OCI-LY7 (cell line): ENCODE data around the gene PTCHD1. TPM values are rescaled to one million over a fixed set of nuclear protein-coding genes. Genes with fewer than 3 reads are reported as not detected.

Experiments
- BruUV-seq: library from RNA; stranded (reverse); fragments of 400-500 nt; replicated peaks from 2 replicates; lab custom pipeline; 2021; lab: Mats Ljungman, UMichigan
- CTCF ChIA-PET: fragments of 300-600 bp; sonication (Branson Sonifier 250); formaldehyde crosslinking; loops from one replicate; lab custom pipeline; 2022; ENCODE audit warnings: antibody characterized with exemption; ENCODE audit not compliant: unreplicated experiment; lab: Charles Lee
- POLR2A ChIA-PET: fragments of 300-600 bp; sonication (Branson Sonifier 250); formaldehyde crosslinking; loops from one replicate; lab custom pipeline; 2022; ENCODE audit warnings: antibody characterized with exemption; lab: Charles Lee
- DNase-seq: peaks from one replicate; pipeline ENCODE4 v3.0.0-alpha.2; 2015; ENCODE audit warnings: low spot score
- H2AFZ ChIP-seq: fragments of 200-600 bp; sonication (generic), shearing (Covaris generic); 2 replicates; pipeline ENCODE4 v1.6.1; 2014; ENCODE audit warnings: mild to moderate bottlenecking, antibody characterized with exemption, low read length, moderate library complexity
- H3K27ac ChIP-seq: fragments of 200-600 bp; sonication (generic); 2 replicates; pipeline ENCODE4 v1.5.1; 2014; ENCODE audit warnings: mixed run types, low read depth, mild to moderate bottlenecking, moderate library complexity, low read length, inconsistent platforms; ENCODE audit not compliant: poor library complexity, severe bottlenecking
- H3K36me3 ChIP-seq: fragments of 200-600 bp; sonication (generic); 2 replicates; pipeline ENCODE4 v1.6.1; 2014; ENCODE audit warnings: mild to moderate bottlenecking, antibody characterized with exemption, low read length, moderate library complexity, mixed read lengths; ENCODE audit not compliant: insufficient read depth
- H3K4me1 ChIP-seq: fragments of 200-600 bp; sonication (generic); 2 replicates; pipeline ENCODE4 v1.5.1; 2014; ENCODE audit warnings: mild to moderate bottlenecking, low read length; ENCODE audit not compliant: insufficient read depth, poor library complexity, severe bottlenecking
- H3K4me2 ChIP-seq: fragments of 200-600 bp; sonication (generic); 2 replicates; pipeline ENCODE4 v1.6.1; 2014; ENCODE audit warnings: mild to moderate bottlenecking, low read length
- H3K4me3 ChIP-seq: fragments of 200-600 bp; sonication (generic); 2 replicates; pipeline ENCODE4 v1.5.1; 2014; ENCODE audit warnings: mild to moderate bottlenecking, low read depth, low read length; ENCODE audit not compliant: poor library complexity, severe bottlenecking
- H3K79me2 ChIP-seq: fragments of 200-600 bp; sonication (generic); 2 replicates; pipeline ENCODE4 v1.6.1; 2016; ENCODE audit warnings: low read depth, mild to moderate bottlenecking, low read length, moderate library complexity, mixed read lengths; ENCODE audit not compliant: insufficient read depth
- H3K9me2 ChIP-seq: fragments of 200-600 bp; sonication (generic); 2 replicates; pipeline ENCODE4 v1.6.1; 2016; ENCODE audit warnings: mild to moderate bottlenecking, low read length, mixed read lengths; ENCODE audit not compliant: insufficient read depth
- H3K9me3 ChIP-seq: fragments of 200-600 bp; sonication (generic); 2 replicates; pipeline ENCODE4 v1.6.1; 2014; ENCODE audit warnings: mild to moderate bottlenecking, mixed run types, low read length, mixed read lengths
- H4K20me1 ChIP-seq: fragments of 200-600 bp; sonication (generic); 2 replicates; pipeline ENCODE4 v1.6.1; 2014; ENCODE audit warnings: mild to moderate bottlenecking, antibody characterized with exemption, low read length, moderate library complexity, mixed read lengths; ENCODE audit not compliant: insufficient read depth
- EZH2phosphoT487 ChIP-seq: fragments of 200-600 bp; sonication (generic); IDR thresholded peaks from 2 replicates; pipeline ENCODE4 v1.6.1; 2018; ENCODE audit warnings: low read depth, borderline replicate concordance, mild to moderate bottlenecking, mixed run types, antibody characterized with exemption, low read length, moderate library complexity, mixed read lengths
- intact Hi-C: fragments of 100-400 bp; cut with micrococcal nuclease; formaldehyde crosslinking; loops from one replicate; pipeline ENCODE4 v1.10.0; 2022; ENCODE audit not compliant: unreplicated experiment
- total RNA-seq, 2 experiments: library from RNA; depleted of rRNA in 1 of 2; stranded (reverse); fragments of >200 nt in 1 of 2; shearing (Covaris generic) in 1 of 2; gene quantifications; 2 replicates each; pipeline ENCODE4 v1.2.3, GENCODE V29; 2014 to 2022
- TF ChIP-seq, protein P1 (sequence below): fragments of 200-600 bp; sonication (generic); conservative IDR thresholded peaks from 2 replicates; pipeline ENCODE4 v1.5.1; 2014; ENCODE audit warnings: mild to moderate bottlenecking, antibody characterized with exemption, low read length, moderate library complexity, mixed read lengths

Gene PTCHD1
- total RNA-seq, 2 experiments from 2014 or later = not detected

DNA sequence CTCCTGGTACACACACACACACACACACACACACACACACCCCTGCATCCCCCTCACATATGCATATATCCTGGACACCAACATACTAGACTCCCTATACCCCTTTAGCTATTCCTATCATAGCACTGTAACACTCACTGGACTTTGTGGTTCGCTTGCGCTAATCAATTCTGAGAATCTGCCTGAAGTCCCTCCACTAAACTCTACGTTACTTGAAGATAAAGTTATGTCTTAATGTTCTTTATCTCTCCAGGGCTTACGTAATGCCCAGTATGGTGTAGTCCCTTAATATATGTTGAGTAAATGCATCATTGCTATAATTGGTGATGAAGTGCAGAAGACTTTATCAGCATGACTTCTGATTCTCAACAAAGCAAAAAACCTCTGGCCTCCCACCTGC, 32.3 kb downstream of the PTCHD1 start:
- TF ChIP-seq, protein P1, sequence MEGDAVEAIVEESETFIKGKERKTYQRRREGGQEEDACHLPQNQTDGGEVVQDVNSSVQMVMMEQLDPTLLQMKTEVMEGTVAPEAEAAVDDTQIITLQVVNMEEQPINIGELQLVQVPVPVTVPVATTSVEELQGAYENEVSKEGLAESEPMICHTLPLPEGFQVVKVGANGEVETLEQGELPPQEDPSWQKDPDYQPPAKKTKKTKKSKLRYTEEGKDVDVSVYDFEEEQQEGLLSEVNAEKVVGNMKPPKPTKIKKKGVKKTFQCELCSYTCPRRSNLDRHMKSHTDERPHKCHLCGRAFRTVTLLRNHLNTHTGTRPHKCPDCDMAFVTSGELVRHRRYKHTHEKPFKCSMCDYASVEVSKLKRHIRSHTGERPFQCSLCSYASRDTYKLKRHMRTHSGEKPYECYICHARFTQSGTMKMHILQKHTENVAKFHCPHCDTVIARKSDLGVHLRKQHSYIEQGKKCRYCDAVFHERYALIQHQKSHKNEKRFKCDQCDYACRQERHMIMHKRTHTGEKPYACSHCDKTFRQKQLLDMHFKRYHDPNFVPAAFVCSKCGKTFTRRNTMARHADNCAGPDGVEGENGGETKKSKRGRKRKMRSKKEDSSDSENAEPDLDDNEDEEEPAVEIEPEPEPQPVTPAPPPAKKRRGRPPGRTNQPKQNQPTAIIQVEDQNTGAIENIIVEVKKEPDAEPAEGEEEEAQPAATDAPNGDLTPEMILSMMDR = no peak
- no peak for TF ChIP-seq EZH2phosphoT487
- no peaks in the 10 kb centered on the region for H3K79me2 ChIP-seq
- H3K27ac ChIP-seq = no peak overlapping the region
- no peak for DNase-seq
- H2AFZ ChIP-seq = no peak overlapping the region
- H3K36me3 ChIP-seq = no peaks in the 10 kb centered on the region
- intact Hi-C loops = no loop called here
- ChIA-PET CTCF (no interaction called here), POLR2A (no interaction called here)
- BruUV-seq = no TSS peak
- H3K9me2 ChIP-seq = no peaks in the 10 kb centered on the region
- no peak overlapping the region for H3K4me2 ChIP-seq
- H4K20me1 ChIP-seq = no peaks in the 10 kb centered on the region
- no peaks in the 10 kb centered on the region for H3K9me3 ChIP-seq
- H3K4me1 ChIP-seq = no peaks in the 10 kb centered on the region
- no peak overlapping the region for H3K4me3 ChIP-seq

DNA sequence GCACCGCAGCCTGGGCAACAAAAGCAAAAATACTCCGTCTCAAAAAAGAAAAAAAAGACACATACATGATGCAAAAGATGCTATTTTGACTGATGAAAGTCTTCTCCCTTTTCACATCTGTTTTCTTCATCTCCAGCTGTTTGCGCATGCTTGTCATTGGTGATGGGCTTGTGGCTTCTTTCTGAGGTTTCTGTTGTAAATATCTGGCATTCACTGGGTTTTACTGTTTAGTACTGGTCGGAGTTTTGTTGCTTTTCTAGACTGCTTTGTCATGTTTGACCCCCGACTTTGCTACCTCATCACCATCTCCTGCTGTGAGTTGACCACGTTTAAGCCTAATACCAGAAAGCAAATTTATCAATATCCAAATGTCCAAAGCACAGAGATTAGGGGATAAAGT, 34.4 kb downstream of the PTCHD1 start:
- Histone ChIP-seq H3K79me2 (no peaks in the 10 kb centered on the region), H3K4me2 (no peak overlapping the region), H3K9me2 (no peaks in the 10 kb centered on the region), H3K4me1 (no peaks in the 10 kb centered on the region), H4K20me1 (no peaks in the 10 kb centered on the region), H2AFZ (no peak overlapping the region), H3K4me3 (no peak overlapping the region), H3K36me3 (no peaks in the 10 kb centered on the region), H3K9me3 (no peaks in the 10 kb centered on the region), H3K27ac (no peak overlapping the region)
- intact Hi-C loops = no loop called here
- DNase-seq = no peak
- no TSS peak for BruUV-seq
- ChIA-PET CTCF (no interaction called here), POLR2A (no interaction called here)
- no peak for TF ChIP-seq EZH2phosphoT487
- TF ChIP-seq, protein P1 = no peak

DNA sequence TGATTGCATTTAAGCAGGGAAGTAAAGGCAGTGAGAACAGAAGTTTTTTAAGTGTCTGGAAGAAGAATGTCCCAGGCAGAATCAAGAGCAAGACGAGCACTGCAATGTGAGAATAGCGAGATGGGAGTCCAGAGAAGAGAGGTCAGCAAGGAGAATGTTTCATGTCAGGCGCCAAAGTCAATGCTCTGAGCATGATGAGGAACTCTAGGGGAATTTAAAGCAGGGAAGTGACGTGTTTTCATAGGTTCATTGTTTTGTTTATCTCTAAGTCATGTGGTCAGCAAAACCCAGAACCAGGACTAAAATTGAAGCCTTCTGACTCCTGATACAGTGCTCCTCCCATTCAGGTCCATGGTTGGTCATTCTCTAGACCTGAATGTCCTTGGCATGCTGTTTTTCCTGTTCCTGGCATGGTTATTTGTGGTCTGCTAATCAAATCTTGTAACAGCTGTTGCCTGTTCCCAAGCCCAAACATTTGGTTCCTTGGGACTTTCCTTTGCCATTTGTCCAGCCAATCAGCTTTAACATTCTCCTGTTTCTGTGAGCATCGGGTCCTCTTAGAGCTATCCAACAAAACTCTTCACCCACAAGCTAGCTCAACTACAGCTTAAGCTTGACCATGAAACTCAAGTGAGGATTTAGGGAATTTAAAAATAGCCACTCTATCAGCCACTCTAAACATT, 37.7 kb downstream of the PTCHD1 start:
- POLR2A ChIA-PET = no interaction called here
- intact Hi-C loops = no loop called here

More for the DNA sequence above, 37.7 kb downstream of the PTCHD1 start:
- no peaks in the 10 kb centered on the region for H3K9me2 ChIP-seq
- CTCF ChIA-PET = no interaction called here
- BruUV-seq = no TSS peak
- no peak overlapping the region for H3K4me2 ChIP-seq
- no peaks in the 10 kb centered on the region for H3K79me2 ChIP-seq
- H4K20me1 ChIP-seq = no peaks in the 10 kb centered on the region
- no peaks in the 10 kb centered on the region for H3K9me3 ChIP-seq
- H2AFZ ChIP-seq = no peak overlapping the region
- no peak overlapping the region for H3K4me3 ChIP-seq
- DNase-seq = no peak
- H3K27ac ChIP-seq = no peak overlapping the region
- H3K4me1 ChIP-seq = no peaks in the 10 kb centered on the region
- no peaks in the 10 kb centered on the region for H3K36me3 ChIP-seq
- TF ChIP-seq EZH2phosphoT487 = no peak
